Endodermal cell (in vitro differentiated cells): ENCODE measurements around the gene INTS11. TPM values are rescaled to one million over a fixed set of nuclear protein-coding genes. Genes with fewer than 3 reads are reported as not detected.

ENCODE experiments used
- DNase-seq: peaks from one replicate; pipeline ENCODE4 v3.0.0-alpha.2; 2017
- H3K27ac ChIP-seq: 2 replicates; pipeline ENCODE4 v1.5.1; 2013; ENCODE audit warnings: mild to moderate bottlenecking, low read depth, low read length, moderate library complexity
- H3K27me3 ChIP-seq: 2 replicates; pipeline ENCODE4 v1.6.1; 2013; ENCODE audit warnings: mild to moderate bottlenecking, low read length, moderate library complexity; ENCODE audit not compliant: insufficient read depth, control insufficient read depth, poor library complexity, severe bottlenecking
- H3K36me3 ChIP-seq: 2 replicates; pipeline ENCODE4 v1.7.0; 2013; ENCODE audit warnings: mild to moderate bottlenecking, low read length, moderate library complexity; ENCODE audit not compliant: control insufficient read depth, insufficient read depth
- H3K4me1 ChIP-seq: one replicate; pipeline ENCODE4 v1.7.0; 2013; ENCODE audit warnings: low read length; ENCODE audit not compliant: control insufficient read depth, insufficient read depth
- H3K4me3 ChIP-seq: 2 replicates; pipeline ENCODE4 v1.5.1; 2013; ENCODE audit warnings: mild to moderate bottlenecking, low read length, moderate library complexity
- H3K9ac ChIP-seq: 2 replicates; pipeline ENCODE4 v1.6.1; 2013; ENCODE audit warnings: mild to moderate bottlenecking, low read length, moderate library complexity; ENCODE audit not compliant: poor library complexity, severe bottlenecking; ENCODE audit errors: extremely low read depth
- H3K9me3 ChIP-seq: 2 replicates; pipeline ENCODE4 v1.6.1; 2013; ENCODE audit warnings: mild to moderate bottlenecking, low read length, moderate library complexity; ENCODE audit not compliant: control insufficient read depth
- H3K27ac Mint-ChIP-seq: 2 replicates; pipeline ENCODE4 v1.8.0; 2020; ENCODE audit warnings: mixed read lengths
- H3K27me3 Mint-ChIP-seq: 2 replicates; pipeline ENCODE4 v1.8.0; 2021; ENCODE audit warnings: mild to moderate bottlenecking, mixed read lengths; ENCODE audit not compliant: insufficient read depth
- H3K36me3 Mint-ChIP-seq: 2 replicates; pipeline ENCODE4 v1.8.0; 2020; ENCODE audit warnings: low read depth, mixed read lengths
- H3K4me1 Mint-ChIP-seq: 2 replicates; pipeline ENCODE4 v1.8.0; 2020; ENCODE audit warnings: mixed read lengths
- H3K4me3 Mint-ChIP-seq: 2 replicates; pipeline ENCODE4 v1.8.0; 2020; ENCODE audit warnings: mild to moderate bottlenecking, moderate library complexity, mixed read lengths
- H3K9me3 Mint-ChIP-seq: 2 replicates; pipeline ENCODE4 v1.8.0; 2020; ENCODE audit warnings: mild to moderate bottlenecking, mixed read lengths
- CTCF ChIP-seq: fragments of 200-600 bp; sonication (generic); conservative IDR thresholded peaks from 2 replicates; pipeline ENCODE4 v1.5.0; 2021; ENCODE audit warnings: antibody characterized with exemption, mild to moderate bottlenecking
- WGBS, 2 experiments: methylation state at CpG; one replicate each; pipeline versions ENCODE4 v1.1.5 to v1.1.7; 2013; ENCODE audit warnings: missing lambda C conversion rate in 2 of 2, mixed read lengths in 1 of 2; ENCODE audit not compliant: insufficient coverage in 1 of 2, insufficient read length in 1 of 2; 5-methylcytosine and 5-hydroxymethylcytosine counted together
- total RNA-seq, 2 donors: library from RNA; stranded (reverse); fragmentation: NEBNext Ultra II Directional in 1 of 2; extraction: Animal tissue kit (Norgen Biotek cat#: 25700) in 1 of 2; gene quantifications; 2 replicates in 1 of 2; 3 replicates in 1 of 2; pipeline ENCODE4 v1.2.1, GENCODE V29; 2021

INTS11 gene
- total RNA-seq, 2 donors from 2014 or later: 146 to 153 TPM

DNA sequence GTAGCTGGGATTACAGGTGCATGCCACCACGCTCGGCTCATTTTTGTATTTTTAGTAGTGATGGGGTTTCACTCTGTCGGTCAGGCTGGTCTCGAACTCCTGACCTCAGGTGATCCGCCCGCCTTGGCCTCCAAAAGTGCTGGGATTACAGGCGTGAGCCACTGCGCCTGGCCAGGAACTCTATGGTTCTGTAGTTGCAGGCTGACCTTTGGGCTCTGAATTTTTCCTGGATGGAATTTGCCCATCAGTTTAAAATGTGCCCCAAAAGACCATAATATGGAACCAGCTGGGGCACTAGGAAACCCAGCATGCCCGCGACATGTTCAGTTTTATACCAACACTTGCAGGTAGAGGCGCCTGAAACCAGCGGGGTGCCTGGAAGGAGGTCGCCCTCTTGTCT, 45.8 kb downstream of the INTS11 start:
- no peak for TF ChIP-seq CTCF
- Histone ChIP-seq H3K27me3 (no peaks in the 10 kb centered on the region), H3K4me3 (no peak overlapping the region), H3K27ac (no peak overlapping the region), H3K9ac (no peak overlapping the region), H3K9me3 (no peaks in the 10 kb centered on the region), H3K36me3 (no peaks in the 10 kb centered on the region), H3K4me1 (peaks cover 5% of the 10 kb centered on the region)
- Mint-ChIP-seq H3K27me3 (peaks cover 3% of the 10 kb centered on the region), H3K36me3 (no peaks in the 10 kb centered on the region), H3K9me3 (no peaks in the 10 kb centered on the region), H3K4me1 (peaks cover 2% of the 10 kb centered on the region), H3K27ac (no peak overlapping the region), H3K4me3 (no peak overlapping the region)
- no peak for DNase-seq
- WGBS, 2 experiments: 93 to 95% methylated on average over 10 to 13 of the region's 13 CpGs

- Mint-ChIP-seq H3K9me3 (no peaks in the 10 kb centered on the region), H3K4me3 (no peak overlapping the region), H3K27ac (no peak overlapping the region), H3K4me1 (peaks cover 14% of the 10 kb centered on the region), H3K27me3 (peaks cover 3% of the 10 kb centered on the region), H3K36me3 (peaks cover 13% of the 10 kb centered on the region)
- TF ChIP-seq CTCF: no peak
- Histone ChIP-seq H3K27me3 (no peaks in the 10 kb centered on the region), H3K36me3 (peaks cover 6% of the 10 kb centered on the region), H3K4me1 (peaks cover 5% of the 10 kb centered on the region), H3K27ac (no peak overlapping the region), H3K9ac (no peak overlapping the region), H3K4me3 (no peak overlapping the region), H3K9me3 (no peaks in the 10 kb centered on the region)
- no peak for DNase-seq
- 95% methylated on average over 9 of the region's 9 CpGs for WGBS, 2 experiments
These were observed 48.6 kb downstream of the INTS11 start for GRCh38 chr1:1275836-1276235.

GRCh38 chr1:1274931-1275431, 49.5 kb downstream of the INTS11 start:
- no peak overlapping the region for H3K9ac ChIP-seq
- 91 to 98% methylated on average over 8 to 15 of the region's 15 CpGs for WGBS, 2 experiments
- TF ChIP-seq CTCF: no peak
- peaks cover 3% of the 10 kb centered on the region for H3K27me3 Mint-ChIP-seq
- peaks cover 7% of the 10 kb centered on the region for H3K36me3 ChIP-seq
- H3K4me3 ChIP-seq: peak overlapping the region; percentile 77
- peaks cover 21% of the 10 kb centered on the region for H3K36me3 Mint-ChIP-seq
- peak overlapping the region; percentile 86 for H3K4me3 Mint-ChIP-seq
- no peak overlapping the region for H3K27ac Mint-ChIP-seq
- DNase-seq: no peak
- no peak overlapping the region for H3K27ac ChIP-seq
- peaks cover 5% of the 10 kb centered on the region for H3K4me1 ChIP-seq
- no peaks in the 10 kb centered on the region for H3K27me3 ChIP-seq
- peaks cover 19% of the 10 kb centered on the region for H3K4me1 Mint-ChIP-seq
- no peaks in the 10 kb centered on the region for H3K9me3 Mint-ChIP-seq
- H3K9me3 ChIP-seq: no peaks in the 10 kb centered on the region
